OCI-LY3 (cell line): Measurements from ENCODE around the gene HRH1.

Experiments used
- EZH2phosphoT487 ChIP-seq: fragments of 200-600 bp; shearing (Covaris generic); IDR thresholded peaks from 2 replicates; pipeline ENCODE4 v1.6.1; 2018; ENCODE audit warnings: antibody characterized with exemption, mixed run types, low read depth
- TF ChIP-seq, protein P1 (sequence below): fragments of 200-600, 300-600 bp; sonication (generic); IDR thresholded peaks from 2 replicates; pipeline ENCODE4 v1.5.1; 2014; ENCODE audit warnings: antibody characterized with exemption, low read length, low read depth

- TF ChIP-seq, protein P1, sequence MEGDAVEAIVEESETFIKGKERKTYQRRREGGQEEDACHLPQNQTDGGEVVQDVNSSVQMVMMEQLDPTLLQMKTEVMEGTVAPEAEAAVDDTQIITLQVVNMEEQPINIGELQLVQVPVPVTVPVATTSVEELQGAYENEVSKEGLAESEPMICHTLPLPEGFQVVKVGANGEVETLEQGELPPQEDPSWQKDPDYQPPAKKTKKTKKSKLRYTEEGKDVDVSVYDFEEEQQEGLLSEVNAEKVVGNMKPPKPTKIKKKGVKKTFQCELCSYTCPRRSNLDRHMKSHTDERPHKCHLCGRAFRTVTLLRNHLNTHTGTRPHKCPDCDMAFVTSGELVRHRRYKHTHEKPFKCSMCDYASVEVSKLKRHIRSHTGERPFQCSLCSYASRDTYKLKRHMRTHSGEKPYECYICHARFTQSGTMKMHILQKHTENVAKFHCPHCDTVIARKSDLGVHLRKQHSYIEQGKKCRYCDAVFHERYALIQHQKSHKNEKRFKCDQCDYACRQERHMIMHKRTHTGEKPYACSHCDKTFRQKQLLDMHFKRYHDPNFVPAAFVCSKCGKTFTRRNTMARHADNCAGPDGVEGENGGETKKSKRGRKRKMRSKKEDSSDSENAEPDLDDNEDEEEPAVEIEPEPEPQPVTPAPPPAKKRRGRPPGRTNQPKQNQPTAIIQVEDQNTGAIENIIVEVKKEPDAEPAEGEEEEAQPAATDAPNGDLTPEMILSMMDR = no peak
- no peak for TF ChIP-seq EZH2phosphoT487
These were observed 133.8 kb downstream of the HRH1 start for GRCh38 chr3:11288021-11288491.
